Natural killer cell treated with Interleukin-12 subunit alpha and Interleukin-12 subunit beta and Interleukin-15 and Interleukin-18, amount 100 ng/mL, for 72 hours (primary cell): Measurements from ENCODE around the gene GSTO2. TPM values are rescaled to one million over a fixed set of nuclear protein-coding genes. Genes with fewer than 3 reads are reported as not detected.

ENCODE experiments used
- ATAC-seq, 2 donors: fragments of 150-1000 bp; cut with Tn5 transposase in 1 of 2; sonication (Bioruptor Pico), chemical (Tn5 transposase) in 1 of 2; 2 replicates each; pipeline ENCODE4 v1.10.0; 2021
- DNase-seq: peaks from one replicate; pipeline ENCODE4 v3.0.0; 2022; ENCODE audit warnings: low spot score
- H3K27ac Mint-ChIP-seq, 2 donors: 1 replicate in 1 of 2; 2 replicates in 1 of 2; pipeline ENCODE4 v1.8.0; 2022; ENCODE audit warnings: mixed read lengths in 2 of 2, mild to moderate bottlenecking in 1 of 2, moderate library complexity in 1 of 2
- H3K27me3 Mint-ChIP-seq, 2 donors: 1 replicate in 1 of 2; 2 replicates in 1 of 2; pipeline ENCODE4 v1.8.0; 2022; ENCODE audit warnings: mixed read lengths in 2 of 2
- H3K36me3 Mint-ChIP-seq: one replicate; pipeline ENCODE4 v1.8.0; 2022; ENCODE audit warnings: mixed read lengths
- H3K4me1 Mint-ChIP-seq, 2 donors: 1 replicate in 1 of 2; 2 replicates in 1 of 2; pipeline ENCODE4 v1.8.0; 2022; ENCODE audit warnings: low read depth in 2 of 2, mixed read lengths in 2 of 2, mild to moderate bottlenecking in 1 of 2
- H3K4me3 Mint-ChIP-seq: one replicate; pipeline ENCODE4 v1.8.0; 2022; ENCODE audit warnings: mixed read lengths
- H3K9me3 Mint-ChIP-seq: 2 replicates; pipeline ENCODE4 v1.8.0; 2022; ENCODE audit warnings: mixed read lengths
- total RNA-seq, 2 donors: library from RNA; stranded (reverse); gene quantifications; one replicate each; pipeline ENCODE4 v1.2.3, GENCODE V29; 2022

The GSTO2 gene
- total RNA-seq, 2 donors from 2014 or later = 0.53 to 0.93 TPM

DNA sequence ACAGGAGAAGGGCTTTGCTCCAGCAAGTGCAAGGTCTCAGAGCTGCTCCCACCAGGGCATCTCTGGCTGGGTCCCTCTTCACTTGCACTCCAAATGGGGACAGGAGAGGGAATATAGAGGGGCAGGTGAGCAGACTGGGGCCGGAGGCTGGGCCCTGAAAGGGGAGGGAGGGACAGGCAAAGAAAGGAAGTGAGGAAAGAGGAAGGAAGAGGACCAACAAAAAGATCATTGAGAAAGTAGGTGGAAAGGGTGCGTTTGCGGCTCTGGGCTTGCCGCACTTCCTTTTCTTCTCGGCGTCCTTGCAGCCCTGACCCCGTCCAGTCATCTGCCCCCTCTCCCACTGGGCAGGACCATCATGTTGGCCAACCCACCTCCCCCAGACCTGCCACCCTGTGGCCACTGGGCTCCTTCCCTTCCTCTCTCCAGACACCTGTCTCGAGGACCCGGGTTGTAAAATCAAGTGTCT lies 55.3 kb downstream of the GSTO2 start:
- Mint-ChIP-seq H3K4me3 (peak overlapping the region; percentile 83), H3K36me3 (no peaks in the 10 kb centered on the region), H3K4me1 (peaks cover 89 to 94% of the 10 kb centered on the region in 2 donors), H3K27ac (peak overlapping the region; percentile 93 to 99), H3K9me3 (no peaks in the 10 kb centered on the region), H3K27me3 (no peaks in the 10 kb centered on the region)
- DNase-seq (peak; percentile 73), ATAC-seq (peak; percentile 1 to 32)

DNA sequence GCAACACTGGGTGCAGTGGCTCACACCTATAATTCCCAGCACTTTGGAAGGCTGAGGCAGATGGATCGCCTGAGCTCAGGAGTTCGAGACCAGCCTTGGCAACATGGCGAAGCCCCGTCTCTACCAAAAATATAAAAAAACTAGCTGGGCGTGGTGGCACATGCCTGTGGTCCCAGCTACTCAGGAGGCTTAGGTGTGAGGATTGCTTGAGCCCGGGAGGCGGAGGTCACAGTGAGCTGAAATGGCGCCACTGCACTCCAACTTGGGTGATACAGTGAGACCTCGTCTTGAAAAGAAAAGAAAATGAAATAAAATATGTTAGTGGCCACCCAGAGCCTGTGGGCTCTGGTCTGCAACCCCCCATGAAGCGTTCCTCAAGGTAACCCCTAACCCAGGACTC lies 55.9 kb downstream of the GSTO2 start:
- no peak for ATAC-seq
- H3K9me3 Mint-ChIP-seq = no peaks in the 10 kb centered on the region
- H3K4me3 Mint-ChIP-seq = peak overlapping the region; percentile 83
- peak overlapping the region; percentile 93 to 99 for H3K27ac Mint-ChIP-seq
- no peaks in the 10 kb centered on the region for H3K36me3 Mint-ChIP-seq
- no peaks in the 10 kb centered on the region for H3K27me3 Mint-ChIP-seq
- H3K4me1 Mint-ChIP-seq = peaks cover 89 to 94% of the 10 kb centered on the region in 2 donors
- no peak for DNase-seq

DNA sequence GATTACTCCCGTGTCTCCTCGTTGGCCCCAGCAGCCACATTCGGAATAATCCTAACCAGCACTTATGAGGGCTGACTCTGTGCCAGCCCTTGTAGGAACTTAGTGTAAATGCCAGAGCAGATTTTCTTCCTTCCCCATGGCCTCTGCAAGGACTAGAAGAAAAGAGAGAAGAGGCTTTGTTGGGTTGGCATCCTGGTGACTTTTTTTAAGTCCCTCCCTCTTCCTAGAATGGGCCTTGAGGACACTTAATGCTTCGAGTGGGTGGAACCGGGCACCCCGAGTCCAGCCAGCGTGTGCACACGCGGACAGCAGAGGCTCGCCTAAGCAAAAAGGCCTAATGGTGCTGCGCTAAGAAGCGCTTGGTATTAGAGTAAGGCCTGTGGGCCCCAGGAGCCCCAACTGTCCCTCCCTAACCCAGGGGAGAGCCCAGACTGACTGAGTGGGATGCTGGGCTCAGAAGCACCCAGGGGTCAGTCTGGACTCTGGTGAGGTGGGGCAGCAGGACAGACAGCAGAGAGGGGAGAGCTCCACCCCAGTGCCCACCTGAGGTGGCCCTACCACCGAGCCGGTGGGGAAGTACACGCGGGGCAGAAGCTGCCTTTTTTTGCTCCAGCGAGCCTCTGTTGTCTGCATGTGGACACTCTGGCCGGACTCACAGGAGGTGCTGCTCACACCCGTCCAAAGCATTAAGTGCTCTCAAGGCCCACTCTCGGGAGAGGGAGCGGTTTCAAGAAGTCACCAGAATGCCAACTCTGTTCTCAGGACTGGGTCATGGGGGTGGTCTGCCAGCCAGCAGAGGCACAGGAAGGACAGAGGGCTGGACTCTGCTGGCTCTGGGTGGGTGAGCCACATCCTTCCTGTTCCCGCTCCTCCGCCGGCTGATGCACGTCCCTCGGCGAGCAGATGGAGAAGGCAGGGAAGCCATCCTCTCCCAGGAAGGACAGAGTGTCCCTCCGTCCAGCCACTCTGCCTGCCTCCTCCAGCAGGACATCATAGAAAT lies 56.8 kb downstream of the GSTO2 start:
- H3K27ac Mint-ChIP-seq = peak overlapping the region; percentile 93 to 99
- ATAC-seq = no peak
- H3K4me3 Mint-ChIP-seq = peak overlapping the region; percentile 83
- H3K36me3 Mint-ChIP-seq = no peaks in the 10 kb centered on the region
- H3K27me3 Mint-ChIP-seq = no peaks in the 10 kb centered on the region
- H3K4me1 Mint-ChIP-seq = peaks cover 88 to 95% of the 10 kb centered on the region in 2 donors
- DNase-seq = no peak
- no peaks in the 10 kb centered on the region for H3K9me3 Mint-ChIP-seq

GRCh38 chr10:104326991-104327610 lies 58.1 kb downstream of the GSTO2 start:
- peak overlapping the region; percentile 93 to 99 for H3K27ac Mint-ChIP-seq
- no peaks in the 10 kb centered on the region for H3K36me3 Mint-ChIP-seq
- H3K27me3 Mint-ChIP-seq = no peaks in the 10 kb centered on the region
- DNase-seq = no peak
- H3K4me3 Mint-ChIP-seq = peak overlapping the region; percentile 83
- H3K9me3 Mint-ChIP-seq = no peaks in the 10 kb centered on the region
- H3K4me1 Mint-ChIP-seq = peaks cover 87 to 93% of the 10 kb centered on the region in 2 donors
- ATAC-seq = no peak

GRCh38 chr10:104327745-104328645 lies 59.0 kb downstream of the GSTO2 start:
- Mint-ChIP-seq H3K27ac (peak overlapping the region; percentile 93 to 99), H3K4me3 (peak overlapping the region; percentile 83), H3K4me1 (peaks cover 85 to 90% of the 10 kb centered on the region in 2 donors), H3K9me3 (no peaks in the 10 kb centered on the region), H3K27me3 (no peaks in the 10 kb centered on the region), H3K36me3 (no peaks in the 10 kb centered on the region)
- ATAC-seq (no peak), DNase-seq (no peak)

DNA sequence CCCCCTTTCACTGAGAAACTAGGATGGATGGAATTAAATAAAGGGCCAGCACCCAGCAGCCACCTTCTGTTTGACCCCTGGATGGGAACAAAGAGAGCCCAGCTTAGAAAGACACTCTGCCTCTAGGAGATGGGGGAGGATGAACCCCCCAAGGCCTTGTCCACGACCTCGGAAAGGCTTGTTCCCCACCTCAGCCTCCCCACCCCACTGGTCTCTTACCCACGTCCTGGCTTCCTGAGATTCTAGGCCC lies 59.6 kb downstream of the GSTO2 start:
- Mint-ChIP-seq H3K27ac (peak overlapping the region; percentile 93 to 99), H3K36me3 (no peaks in the 10 kb centered on the region), H3K4me3 (peak overlapping the region; percentile 83), H3K9me3 (no peaks in the 10 kb centered on the region), H3K4me1 (peaks cover 89 to 91% of the 10 kb centered on the region in 2 donors), H3K27me3 (no peaks in the 10 kb centered on the region)
- ATAC-seq (no peak), DNase-seq (no peak)

GRCh38 chr10:104328896-104329710 lies 60.1 kb downstream of the GSTO2 start:
- H3K27me3 Mint-ChIP-seq = no peaks in the 10 kb centered on the region
- ATAC-seq (peak; percentile 94 to 95), DNase-seq (peak; percentile 93)
- no peaks in the 10 kb centered on the region for H3K9me3 Mint-ChIP-seq
- H3K27ac Mint-ChIP-seq = peak overlapping the region; percentile 93 to 99
- no peaks in the 10 kb centered on the region for H3K36me3 Mint-ChIP-seq
- H3K4me1 Mint-ChIP-seq = peaks cover 89% of the 10 kb centered on the region in 2 donors
- peak overlapping the region; percentile 83 for H3K4me3 Mint-ChIP-seq

- no peaks in the 10 kb centered on the region for H3K27me3 Mint-ChIP-seq
- no peaks in the 10 kb centered on the region for H3K36me3 Mint-ChIP-seq
- peaks cover 82 to 87% of the 10 kb centered on the region in 2 donors for H3K4me1 Mint-ChIP-seq
These were observed 60.8 kb downstream of the GSTO2 start for GRCh38 chr10:104329735-104330134.

DNA sequence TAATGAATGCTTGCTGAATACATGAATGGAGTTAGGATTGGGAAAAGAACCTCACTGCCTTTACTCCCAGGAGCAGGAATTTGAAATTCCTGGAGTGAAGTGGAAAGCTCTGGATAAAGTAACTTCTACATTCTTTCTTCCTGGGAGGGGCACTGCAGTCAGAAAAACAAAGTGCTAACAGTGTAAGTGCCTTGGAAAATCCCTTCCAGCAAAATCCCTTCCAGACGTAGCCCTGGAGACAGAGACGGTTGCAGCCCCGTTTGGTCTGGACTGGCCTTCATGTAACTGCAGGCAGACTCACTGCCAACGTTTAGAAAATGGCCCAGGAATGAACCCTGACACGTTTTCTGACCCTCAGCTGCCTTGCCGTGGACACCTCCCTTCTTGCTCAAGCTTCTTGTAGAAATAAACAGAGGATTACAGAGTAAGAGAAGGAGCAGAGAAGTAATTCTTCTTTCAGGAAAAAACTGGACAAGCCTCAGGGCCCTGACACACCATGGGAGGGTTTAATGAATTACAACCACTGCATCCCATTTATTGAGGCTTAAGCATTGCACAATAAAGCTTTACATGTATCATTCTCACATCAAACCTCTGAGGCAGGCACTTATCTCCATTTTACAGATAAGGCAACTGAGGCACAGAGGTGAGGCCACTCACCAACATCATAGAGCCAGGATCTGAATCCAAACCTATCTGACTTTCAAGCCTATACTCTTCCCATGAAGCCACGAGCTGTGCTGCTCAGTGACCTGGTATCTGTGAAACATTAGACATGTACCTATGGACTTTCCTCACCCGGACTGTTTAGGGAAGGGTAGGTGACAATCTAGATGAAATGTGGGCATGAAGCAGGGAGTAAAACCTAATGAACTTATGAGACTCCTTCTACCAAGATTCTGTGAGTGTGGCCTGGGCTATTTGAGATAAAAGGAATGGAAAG lies 61.5 kb downstream of the GSTO2 start:
- H3K4me1 Mint-ChIP-seq = peaks cover 80 to 87% of the 10 kb centered on the region in 2 donors

More at GRCh38 chr10:104329735-104330134, 60.8 kb downstream of the GSTO2 start:
- no peak for DNase-seq
- no peak for ATAC-seq
- H3K9me3 Mint-ChIP-seq = no peaks in the 10 kb centered on the region
- H3K27ac Mint-ChIP-seq = peak overlapping the region; percentile 93 to 99
- H3K4me3 Mint-ChIP-seq = peak overlapping the region; percentile 83

GRCh38 chr10:104331208-104331838 lies 62.3 kb downstream of the GSTO2 start:
- no peaks in the 10 kb centered on the region for H3K27me3 Mint-ChIP-seq
- peak overlapping the region; percentile 93 to 99 for H3K27ac Mint-ChIP-seq
- no peak for ATAC-seq
- no peak for DNase-seq
- H3K36me3 Mint-ChIP-seq = no peaks in the 10 kb centered on the region
- H3K4me1 Mint-ChIP-seq = peaks cover 80 to 88% of the 10 kb centered on the region in 2 donors
- H3K4me3 Mint-ChIP-seq = no peak overlapping the region
- H3K9me3 Mint-ChIP-seq = no peaks in the 10 kb centered on the region

More for the DNA sequence above, 61.5 kb downstream of the GSTO2 start:
- H3K9me3 Mint-ChIP-seq = no peaks in the 10 kb centered on the region
- no peaks in the 10 kb centered on the region for H3K36me3 Mint-ChIP-seq
- DNase-seq (no peak), ATAC-seq (no peak)
- H3K27me3 Mint-ChIP-seq = no peaks in the 10 kb centered on the region
- H3K27ac Mint-ChIP-seq = peak overlapping the region; percentile 93 to 99
- H3K4me3 Mint-ChIP-seq = peak overlapping the region; percentile 83

- peak overlapping the region; percentile 86 to 99 for H3K27ac Mint-ChIP-seq
- H3K9me3 Mint-ChIP-seq = no peaks in the 10 kb centered on the region
- no peak for ATAC-seq
- peaks cover 76 to 82% of the 10 kb centered on the region in 2 donors for H3K4me1 Mint-ChIP-seq
- H3K36me3 Mint-ChIP-seq = peaks cover 6% of the 10 kb centered on the region
- no peaks in the 10 kb centered on the region for H3K27me3 Mint-ChIP-seq
- H3K4me3 Mint-ChIP-seq = peak overlapping the region; percentile 77
- DNase-seq = no peak
These were observed 63.5 kb downstream of the GSTO2 start for GRCh38 chr10:104332243-104333031.
